Suprapubic skin (tissue), 3 donors: Measurements from ENCODE around the gene BST1.

Experiments used
- POLR2A ChIP-seq, 2 donors: fragments of 450-650 bp; IDR thresholded peaks; one replicate each; pipeline ENCODE4 v1.6.1; 2017; ENCODE audit warnings: antibody characterized with exemption in 2 of 2, mild to moderate bottlenecking in 2 of 2, moderate library complexity in 2 of 2
- TF ChIP-seq, protein P1 (sequence below), 2 donors: fragments of 200-600 bp in 1 of 2; fragments of 450-650 bp in 1 of 2; sonication (generic) in 1 of 2; IDR thresholded peaks; one replicate each; pipeline ENCODE4 v1.5.1; 2016 to 2019; ENCODE audit warnings: antibody characterized with exemption in 2 of 2, mild to moderate bottlenecking in 1 of 2, moderate library complexity in 1 of 2

DNA sequence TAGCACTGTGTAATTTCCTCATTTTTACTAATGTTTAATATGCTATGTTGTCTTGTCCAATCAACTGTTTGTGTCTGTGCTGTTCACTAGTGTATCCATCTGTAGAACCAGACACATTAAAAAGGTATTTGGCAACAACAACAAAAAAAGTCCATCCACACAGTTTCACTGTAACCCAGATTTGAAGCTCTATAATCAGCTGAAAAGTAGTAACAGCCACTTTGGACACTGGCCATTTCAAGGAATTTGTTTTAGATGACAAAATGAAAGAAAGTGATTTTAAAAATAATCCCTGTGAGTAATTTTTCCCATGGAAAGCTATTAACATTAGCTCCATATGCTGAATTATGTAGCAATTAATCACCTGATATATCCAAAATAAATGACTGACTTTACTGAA, 45.5 kb upstream of the BST1 start:
- TF ChIP-seq, protein P1, sequence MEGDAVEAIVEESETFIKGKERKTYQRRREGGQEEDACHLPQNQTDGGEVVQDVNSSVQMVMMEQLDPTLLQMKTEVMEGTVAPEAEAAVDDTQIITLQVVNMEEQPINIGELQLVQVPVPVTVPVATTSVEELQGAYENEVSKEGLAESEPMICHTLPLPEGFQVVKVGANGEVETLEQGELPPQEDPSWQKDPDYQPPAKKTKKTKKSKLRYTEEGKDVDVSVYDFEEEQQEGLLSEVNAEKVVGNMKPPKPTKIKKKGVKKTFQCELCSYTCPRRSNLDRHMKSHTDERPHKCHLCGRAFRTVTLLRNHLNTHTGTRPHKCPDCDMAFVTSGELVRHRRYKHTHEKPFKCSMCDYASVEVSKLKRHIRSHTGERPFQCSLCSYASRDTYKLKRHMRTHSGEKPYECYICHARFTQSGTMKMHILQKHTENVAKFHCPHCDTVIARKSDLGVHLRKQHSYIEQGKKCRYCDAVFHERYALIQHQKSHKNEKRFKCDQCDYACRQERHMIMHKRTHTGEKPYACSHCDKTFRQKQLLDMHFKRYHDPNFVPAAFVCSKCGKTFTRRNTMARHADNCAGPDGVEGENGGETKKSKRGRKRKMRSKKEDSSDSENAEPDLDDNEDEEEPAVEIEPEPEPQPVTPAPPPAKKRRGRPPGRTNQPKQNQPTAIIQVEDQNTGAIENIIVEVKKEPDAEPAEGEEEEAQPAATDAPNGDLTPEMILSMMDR (IDR thresholded peaks at IDR 0.05) = no peak
- TF ChIP-seq POLR2A (IDR thresholded peaks at IDR 0.05) = no peak
